ENCODE measurements around the gene VMP1.

VMP1 gene

DNA sequence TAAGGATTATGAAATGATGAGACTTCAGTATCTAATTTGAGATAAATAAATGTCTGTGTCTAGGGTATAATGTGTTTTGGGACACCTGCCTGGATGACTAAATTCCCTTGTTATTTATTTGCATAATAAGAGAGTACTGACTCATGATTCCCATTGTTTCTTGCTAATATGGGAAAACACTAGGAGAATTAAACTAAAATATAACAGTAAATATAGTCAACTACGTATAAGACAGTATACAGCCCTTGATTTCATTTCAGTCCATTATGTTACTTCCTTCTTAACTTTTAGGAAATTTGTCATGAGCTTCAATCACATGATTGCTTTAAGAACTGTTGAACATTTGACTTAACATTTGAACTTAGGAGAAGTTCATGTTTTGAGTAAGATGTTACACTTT is 62.4 kb downstream of the VMP1 start:
- Histone ChIP-seq H3K9me2 (replicated peaks; ENCODE audit: control insufficient read depth, low read length) (no peaks in the 10 kb centered on the region), H3K4me1 (ENCODE audit: control insufficient read depth, low read length) (no peaks in the 10 kb centered on the region), H3K27me3 (ENCODE audit: control insufficient read depth, low read length) (no peaks in the 10 kb centered on the region), H3K27ac (ENCODE audit: low read depth, low read length) (no peak overlapping the region), H3F3A (ENCODE audit: control insufficient read depth, insufficient read depth) (peaks cover 5% of the 10 kb centered on the region; the same call in 1 of the 2 replicates), H3K79me2 (ENCODE audit: control insufficient read depth, low read length) (no peaks in the 10 kb centered on the region), H3K36me3 (ENCODE audit: control insufficient read depth, low read length) (peaks cover 17% of the 10 kb centered on the region), H3K4me2 (ENCODE audit: low read length) (no peak overlapping the region), H3K9me3 (ENCODE audit: control insufficient read depth, insufficient read depth, low read length) (no peaks in the 10 kb centered on the region), H3K4me3 (ENCODE audit: low read length) (no peak overlapping the region), H4K20me1 (ENCODE audit: control insufficient read depth, insufficient read depth, low read depth, low read length) (no peaks in the 10 kb centered on the region)
- TF ChIP-seq CTCF (IDR thresholded peaks at IDR 0.05; ENCODE audit: low read depth, low read length, poor library complexity, severe bottlenecking): no peak
- no peak for TF ChIP-seq EZH2phosphoT487 (IDR thresholded peaks at IDR 0.05; ENCODE audit: borderline replicate concordance, low read length)

GRCh38 chr17:59771093-59771492 is 63.6 kb downstream of the VMP1 start:
- H3K9me3 ChIP-seq (ENCODE audit: control insufficient read depth, insufficient read depth, low read length): no peaks in the 10 kb centered on the region
- H3K4me3 ChIP-seq (ENCODE audit: low read length): no peak overlapping the region
- peaks cover 5% of the 10 kb centered on the region; the same call in 1 of the 2 replicates for H3F3A ChIP-seq (ENCODE audit: control insufficient read depth, insufficient read depth)
- H3K9me2 ChIP-seq (replicated peaks; ENCODE audit: control insufficient read depth, low read length): no peaks in the 10 kb centered on the region
- H3K4me1 ChIP-seq (ENCODE audit: control insufficient read depth, low read length): no peaks in the 10 kb centered on the region
- H3K27ac ChIP-seq (ENCODE audit: low read depth, low read length): no peak overlapping the region
- H3K36me3 ChIP-seq (ENCODE audit: control insufficient read depth, low read length): peaks cover 20% of the 10 kb centered on the region
- H3K4me2 ChIP-seq (ENCODE audit: low read length): no peak overlapping the region
- no peaks in the 10 kb centered on the region for H3K79me2 ChIP-seq (ENCODE audit: control insufficient read depth, low read length)
- TF ChIP-seq CTCF (IDR thresholded peaks at IDR 0.05; ENCODE audit: low read depth, low read length, poor library complexity, severe bottlenecking) (no peak), EZH2phosphoT487 (IDR thresholded peaks at IDR 0.05; ENCODE audit: borderline replicate concordance, low read length) (no peak)
- H4K20me1 ChIP-seq (ENCODE audit: control insufficient read depth, insufficient read depth, low read depth, low read length): no peaks in the 10 kb centered on the region
- H3K27me3 ChIP-seq (ENCODE audit: control insufficient read depth, low read length): no peaks in the 10 kb centered on the region

GRCh38 chr17:59775786-59776350 is 68.4 kb downstream of the VMP1 start:
- no peak for TF ChIP-seq CTCF (IDR thresholded peaks at IDR 0.05; ENCODE audit: low read depth, low read length, poor library complexity, severe bottlenecking)
- no peak for TF ChIP-seq EZH2phosphoT487 (IDR thresholded peaks at IDR 0.05; ENCODE audit: borderline replicate concordance, low read length)
- no peaks in the 10 kb centered on the region for H3K4me1 ChIP-seq (ENCODE audit: control insufficient read depth, low read length)
- H3K79me2 ChIP-seq (ENCODE audit: control insufficient read depth, low read length): no peaks in the 10 kb centered on the region
- no peaks in the 10 kb centered on the region for H3K9me2 ChIP-seq (replicated peaks; ENCODE audit: control insufficient read depth, low read length)
- peaks cover 40% of the 10 kb centered on the region for H3K36me3 ChIP-seq (ENCODE audit: control insufficient read depth, low read length)
- H3K9me3 ChIP-seq (ENCODE audit: control insufficient read depth, insufficient read depth, low read length): no peaks in the 10 kb centered on the region
- no peaks in the 10 kb centered on the region for H4K20me1 ChIP-seq (ENCODE audit: control insufficient read depth, insufficient read depth, low read depth, low read length)
- 0 out of 2 replicates have a peak, but pooled peaks cover under 1% of the 10 kb centered on the region for H3F3A ChIP-seq (ENCODE audit: control insufficient read depth, insufficient read depth)
- no peak overlapping the region for H3K4me2 ChIP-seq (ENCODE audit: low read length)
- H3K4me3 ChIP-seq (ENCODE audit: low read length): no peak overlapping the region
- no peaks in the 10 kb centered on the region for H3K27me3 ChIP-seq (ENCODE audit: control insufficient read depth, low read length)
- no peak overlapping the region for H3K27ac ChIP-seq (ENCODE audit: low read depth, low read length)
